ENCODE results near the gene TOPAZ1.

TOPAZ1 gene

DNA sequence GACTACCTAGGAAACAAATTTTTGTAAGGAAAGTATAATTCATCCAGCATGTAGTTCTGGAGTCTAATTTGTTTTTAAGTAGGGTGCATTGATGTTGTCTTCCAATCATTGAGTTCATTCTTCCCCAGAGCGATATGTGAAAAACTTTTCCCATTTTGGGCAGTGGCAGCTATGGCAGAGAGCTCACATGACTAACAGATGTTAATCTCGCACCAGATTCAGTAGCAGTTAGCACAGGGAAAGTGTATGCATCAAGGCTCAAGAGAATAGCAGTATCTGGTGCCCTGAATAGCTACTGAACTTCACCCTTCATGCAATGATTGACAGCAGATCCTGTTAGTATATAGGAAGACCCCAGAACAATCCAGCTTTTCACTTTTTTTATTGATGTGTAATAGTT lies 50.6 kb downstream of the TOPAZ1 start:
- H3K4me3 ChIP-seq (replicated peaks; ENCODE audit: low read depth, low read length): no peak overlapping the region
- TF ChIP-seq, protein P1, sequence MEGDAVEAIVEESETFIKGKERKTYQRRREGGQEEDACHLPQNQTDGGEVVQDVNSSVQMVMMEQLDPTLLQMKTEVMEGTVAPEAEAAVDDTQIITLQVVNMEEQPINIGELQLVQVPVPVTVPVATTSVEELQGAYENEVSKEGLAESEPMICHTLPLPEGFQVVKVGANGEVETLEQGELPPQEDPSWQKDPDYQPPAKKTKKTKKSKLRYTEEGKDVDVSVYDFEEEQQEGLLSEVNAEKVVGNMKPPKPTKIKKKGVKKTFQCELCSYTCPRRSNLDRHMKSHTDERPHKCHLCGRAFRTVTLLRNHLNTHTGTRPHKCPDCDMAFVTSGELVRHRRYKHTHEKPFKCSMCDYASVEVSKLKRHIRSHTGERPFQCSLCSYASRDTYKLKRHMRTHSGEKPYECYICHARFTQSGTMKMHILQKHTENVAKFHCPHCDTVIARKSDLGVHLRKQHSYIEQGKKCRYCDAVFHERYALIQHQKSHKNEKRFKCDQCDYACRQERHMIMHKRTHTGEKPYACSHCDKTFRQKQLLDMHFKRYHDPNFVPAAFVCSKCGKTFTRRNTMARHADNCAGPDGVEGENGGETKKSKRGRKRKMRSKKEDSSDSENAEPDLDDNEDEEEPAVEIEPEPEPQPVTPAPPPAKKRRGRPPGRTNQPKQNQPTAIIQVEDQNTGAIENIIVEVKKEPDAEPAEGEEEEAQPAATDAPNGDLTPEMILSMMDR (IDR thresholded peaks at IDR 0.05; ENCODE audit: low read depth, low read length, missing control alignments): no peak
- DNase-seq (ENCODE audit: extremely low read depth, low read depth): no peak

DNA sequence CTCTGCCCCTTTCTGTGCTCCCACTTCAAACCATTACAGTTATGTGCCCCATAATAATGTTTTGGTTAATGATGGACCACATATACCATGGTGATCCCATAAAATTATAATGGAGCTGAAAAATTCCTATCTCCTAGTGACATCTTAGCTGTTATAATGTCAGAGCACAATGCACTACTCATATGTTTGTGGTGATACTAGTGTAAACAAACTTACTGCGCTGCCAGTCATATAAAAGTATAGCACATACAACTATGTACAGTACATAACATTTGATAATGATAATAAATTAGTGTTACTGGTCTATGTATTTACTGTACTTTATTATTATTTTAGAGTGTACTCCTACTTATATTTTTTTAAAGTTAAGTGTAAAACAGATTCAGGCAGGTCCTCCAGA lies 51.3 kb downstream of the TOPAZ1 start:
- no peak for DNase-seq (ENCODE audit: extremely low read depth, low read depth)
- TF ChIP-seq, protein P1 (IDR thresholded peaks at IDR 0.05; ENCODE audit: low read depth, low read length, missing control alignments): no peak
- no peak overlapping the region for H3K4me3 ChIP-seq (replicated peaks; ENCODE audit: low read depth, low read length)

DNA sequence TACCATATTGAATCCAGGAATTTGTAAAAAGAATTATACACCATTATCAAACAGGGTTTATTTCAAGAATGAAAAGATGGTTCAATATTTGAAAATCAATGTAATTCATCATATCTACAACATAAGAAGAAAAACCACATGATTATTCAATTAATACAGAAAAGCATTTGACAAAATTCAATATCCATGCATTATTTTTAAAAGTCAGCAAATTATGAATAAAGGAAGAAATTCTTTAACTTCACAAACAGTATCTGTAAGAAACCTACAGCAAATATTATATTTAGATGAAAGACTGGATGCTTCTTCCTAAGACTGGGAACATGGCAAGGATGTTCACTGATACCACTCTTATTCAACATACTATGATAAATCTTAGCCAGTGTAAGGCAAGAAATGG lies 55.6 kb downstream of the TOPAZ1 start:
- DNase-seq (ENCODE audit: extremely low read depth, low read depth): no peak
- TF ChIP-seq, protein P1 (IDR thresholded peaks at IDR 0.05; ENCODE audit: low read depth, low read length, missing control alignments): no peak

DNA sequence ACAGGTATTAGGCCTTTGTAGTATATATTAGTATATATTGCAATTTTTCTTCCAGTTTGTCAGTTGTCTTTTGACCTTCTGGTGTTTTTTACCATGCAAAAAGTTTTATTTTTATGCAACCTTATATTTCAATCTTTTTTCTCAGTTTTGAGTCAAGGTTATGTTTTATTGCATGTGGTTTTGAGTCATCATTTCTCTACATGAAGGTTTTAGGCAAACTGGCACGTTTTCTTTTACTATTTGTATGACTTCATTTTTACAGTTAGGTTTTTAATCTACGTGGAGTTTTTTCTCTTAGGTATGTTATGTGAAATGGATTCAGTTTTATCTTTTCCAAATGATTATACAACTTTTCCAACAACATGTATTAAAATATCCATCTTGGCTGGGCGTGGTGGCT lies 60.1 kb downstream of the TOPAZ1 start:
- no peak overlapping the region for H3K4me3 ChIP-seq (replicated peaks; ENCODE audit: low read depth, low read length)
- TF ChIP-seq, protein P1 (IDR thresholded peaks at IDR 0.05; ENCODE audit: low read depth, low read length, missing control alignments): no peak
- no peak for DNase-seq (ENCODE audit: extremely low read depth, low read depth)

More for the DNA sequence above, 55.6 kb downstream of the TOPAZ1 start:
- no peak overlapping the region for H3K4me3 ChIP-seq (replicated peaks; ENCODE audit: low read depth, low read length)

DNA sequence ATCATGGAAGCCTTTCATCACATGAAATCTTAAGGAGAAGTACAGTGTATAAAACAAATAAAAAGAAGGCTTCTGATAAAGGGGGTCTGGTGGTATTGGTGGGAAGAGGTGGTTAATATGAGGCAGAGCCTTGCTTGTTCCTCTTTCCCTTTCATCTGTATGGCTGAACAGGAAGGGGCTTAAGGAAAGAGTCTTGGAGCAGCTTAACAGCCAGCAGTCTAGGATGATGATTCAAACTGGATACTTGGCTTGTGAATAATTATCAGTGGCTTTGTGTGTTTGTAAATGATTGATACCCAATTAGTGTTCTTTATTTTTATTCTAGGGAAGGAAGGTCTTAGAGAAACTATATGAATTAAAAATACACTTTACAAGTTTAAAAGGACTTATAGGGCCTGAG lies 67.8 kb downstream of the TOPAZ1 start:
- no peak for DNase-seq (ENCODE audit: extremely low read depth, low read depth)
- H3K4me3 ChIP-seq (replicated peaks; ENCODE audit: low read depth, low read length): no peak overlapping the region
- TF ChIP-seq, protein P1 (IDR thresholded peaks at IDR 0.05; ENCODE audit: low read depth, low read length, missing control alignments): no peak

DNA sequence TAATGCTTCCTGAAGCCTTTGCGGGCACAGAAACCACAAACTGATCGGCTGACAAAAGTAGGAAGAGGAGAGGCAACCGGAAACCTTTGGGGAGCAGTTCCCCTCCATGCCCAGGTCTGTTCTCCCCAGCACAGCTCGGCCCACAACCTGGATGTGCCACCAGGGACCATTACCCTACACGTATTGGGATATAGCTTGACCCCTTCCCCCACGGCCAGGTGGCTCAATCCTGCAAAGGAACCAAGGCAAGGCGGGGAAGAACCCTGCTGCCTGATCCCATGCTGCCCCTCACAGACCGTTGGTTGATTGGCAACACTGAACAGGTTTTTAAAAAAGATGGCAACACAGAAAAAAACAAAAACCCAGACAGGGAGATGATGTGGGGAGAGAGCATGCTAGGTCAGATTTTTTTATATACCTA lies 77.2 kb downstream of the TOPAZ1 start:
- TF ChIP-seq, protein P1 (IDR thresholded peaks at IDR 0.05; ENCODE audit: low read depth, low read length, missing control alignments): no peak
- H3K4me3 ChIP-seq (replicated peaks; ENCODE audit: low read depth, low read length): no peak overlapping the region
- no peak for DNase-seq (ENCODE audit: extremely low read depth, low read depth)

DNA sequence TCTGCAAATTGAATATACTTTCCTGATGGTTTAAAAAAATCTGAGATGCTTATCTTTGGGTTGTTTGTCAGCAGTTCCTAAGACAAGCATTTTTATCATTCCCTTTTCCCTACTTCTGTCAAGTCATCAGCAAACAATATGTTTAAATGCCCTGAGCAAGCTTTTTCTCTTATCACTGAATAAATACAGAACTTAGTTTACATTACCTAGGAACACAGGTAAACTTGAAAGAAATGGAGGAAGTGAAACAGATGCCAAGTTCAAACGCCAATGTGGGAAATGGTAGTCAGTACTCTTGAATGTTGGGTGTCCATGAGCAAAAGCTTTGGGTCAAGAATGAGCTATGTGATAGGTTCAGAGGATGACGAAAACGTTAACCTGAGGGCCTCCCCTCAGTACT lies 79.6 kb downstream of the TOPAZ1 start:
- no peak overlapping the region for H3K4me3 ChIP-seq (replicated peaks; ENCODE audit: low read depth, low read length)
- DNase-seq (ENCODE audit: extremely low read depth, low read depth): no peak
- TF ChIP-seq, protein P1 (IDR thresholded peaks at IDR 0.05; ENCODE audit: low read depth, low read length, missing control alignments): no peak
